HK-2 (cell line): ENCODE results near the gene OSBPL9.
"Not testable (repeated sequence)": the region's sequence is repeated elsewhere in the genome, so short reads cannot be mapped to it uniquely, and the experiment has no call there.

Experiments
- DNase-seq: peaks from one replicate; pipeline ENCODE4 v3.0.0-alpha.2; 2018; ENCODE audit not compliant: unreplicated experiment

Gene OSBPL9

GRCh38 chr1:51607681-51608095 is 9.2 kb upstream of the OSBPL9 start:
- DNase-seq: no peak

GRCh38 chr1:51610104-51610503 is 6.8 kb upstream of the OSBPL9 start:
- not testable (repeated sequence) for DNase-seq

- no peak for DNase-seq
These were observed 6.3 kb upstream of the OSBPL9 start for GRCh38 chr1:51610637-51611036.

- DNase-seq: peak; percentile 49
These were observed 4.4 kb upstream of the OSBPL9 start for GRCh38 chr1:51612447-51612961.

- no peak for DNase-seq
These were observed 1.1 kb upstream of the OSBPL9 start for GRCh38 chr1:51615780-51616291.

GRCh38 chr1:51616490-51616889 is 402 bp upstream of the OSBPL9 start:
- no peak for DNase-seq

GRCh38 chr1:51618715-51619114 is 1.8 kb downstream of the OSBPL9 start:
- no peak for DNase-seq

GRCh38 chr1:51620470-51620869 is 3.6 kb downstream of the OSBPL9 start:
- DNase-seq: no peak

GRCh38 chr1:51621161-51621560 is 4.3 kb downstream of the OSBPL9 start:
- no peak for DNase-seq

- no peak for DNase-seq
These were observed 5.1 kb downstream of the OSBPL9 start for GRCh38 chr1:51621841-51622454.

- DNase-seq: peak; percentile 88
These were observed 5.6 kb downstream of the OSBPL9 start for GRCh38 chr1:51622455-51622913.

- no peak for DNase-seq
These were observed 6.1 kb downstream of the OSBPL9 start for GRCh38 chr1:51623025-51623424.

- no peak for DNase-seq
These were observed 6.6 kb downstream of the OSBPL9 start for GRCh38 chr1:51623450-51623849.

GRCh38 chr1:51624855-51625254 is 8.0 kb downstream of the OSBPL9 start:
- no peak for DNase-seq

- DNase-seq: no peak
These were observed 10.8 kb downstream of the OSBPL9 start for GRCh38 chr1:51627672-51628071.

- no peak for DNase-seq
These were observed 12.1 kb downstream of the OSBPL9 start for GRCh38 chr1:51628715-51629590.

- no peak for DNase-seq
These were observed 13.0 kb downstream of the OSBPL9 start for GRCh38 chr1:51629918-51630317.

GRCh38 chr1:51630393-51630792 is 13.5 kb downstream of the OSBPL9 start:
- DNase-seq: no peak

- no peak for DNase-seq
These were observed 14.0 kb downstream of the OSBPL9 start for GRCh38 chr1:51630922-51631321.

- DNase-seq: no peak
These were observed 14.9 kb downstream of the OSBPL9 start for GRCh38 chr1:51631747-51632146.

- no peak for DNase-seq
These were observed 17.7 kb downstream of the OSBPL9 start for GRCh38 chr1:51634618-51635017.

- DNase-seq: no peak
These were observed 18.7 kb downstream of the OSBPL9 start for GRCh38 chr1:51635615-51636014.

GRCh38 chr1:51636191-51636590 is 19.3 kb downstream of the OSBPL9 start:
- DNase-seq: no peak
